PC-9 (cell line): Measurements from ENCODE around the gene C2orf68.

Experiments used
- EZH2 ChIP-seq: fragments of 200-600 bp; sonication (generic); IDR thresholded peaks from 2 replicates; pipeline ENCODE4 v1.8.0; 2017; ENCODE audit warnings: antibody characterized with exemption, low read depth
- TF ChIP-seq, protein P1 (sequence below): fragments of 200-600 bp; sonication (generic); conservative IDR thresholded peaks from 2 replicates; pipeline ENCODE4 v1.6.1; 2017; ENCODE audit warnings: mixed run types, antibody characterized with exemption, mild to moderate bottlenecking, moderate library complexity

DNA sequence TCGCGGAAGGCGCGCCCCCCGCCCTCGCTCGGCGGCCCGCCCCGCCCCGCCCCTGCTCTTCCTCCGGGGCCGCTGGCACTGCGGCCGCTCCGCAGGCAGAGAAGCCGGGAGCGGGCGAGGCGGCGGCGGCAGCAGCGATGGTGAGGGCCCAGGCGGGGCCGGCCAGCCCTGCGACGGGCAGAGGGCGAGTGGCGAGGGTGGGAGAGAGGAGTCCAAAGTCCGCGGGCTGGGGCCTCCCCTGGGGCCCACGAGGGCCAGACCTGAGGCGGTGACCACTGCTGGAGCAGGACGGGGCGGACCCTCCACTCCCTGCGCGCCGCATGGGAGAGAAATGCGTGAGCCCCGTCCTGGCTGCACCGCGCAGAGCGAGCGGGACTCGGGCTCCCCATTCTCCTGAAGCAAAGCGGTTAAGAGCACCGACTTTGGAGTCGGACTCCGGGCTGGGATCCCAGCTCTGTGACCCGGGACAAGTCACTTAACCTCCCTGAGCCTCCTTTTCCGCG lies 27.5 kb downstream of the C2orf68 start, which contains the start of gene VAMP5:
- TF ChIP-seq, protein P1, sequence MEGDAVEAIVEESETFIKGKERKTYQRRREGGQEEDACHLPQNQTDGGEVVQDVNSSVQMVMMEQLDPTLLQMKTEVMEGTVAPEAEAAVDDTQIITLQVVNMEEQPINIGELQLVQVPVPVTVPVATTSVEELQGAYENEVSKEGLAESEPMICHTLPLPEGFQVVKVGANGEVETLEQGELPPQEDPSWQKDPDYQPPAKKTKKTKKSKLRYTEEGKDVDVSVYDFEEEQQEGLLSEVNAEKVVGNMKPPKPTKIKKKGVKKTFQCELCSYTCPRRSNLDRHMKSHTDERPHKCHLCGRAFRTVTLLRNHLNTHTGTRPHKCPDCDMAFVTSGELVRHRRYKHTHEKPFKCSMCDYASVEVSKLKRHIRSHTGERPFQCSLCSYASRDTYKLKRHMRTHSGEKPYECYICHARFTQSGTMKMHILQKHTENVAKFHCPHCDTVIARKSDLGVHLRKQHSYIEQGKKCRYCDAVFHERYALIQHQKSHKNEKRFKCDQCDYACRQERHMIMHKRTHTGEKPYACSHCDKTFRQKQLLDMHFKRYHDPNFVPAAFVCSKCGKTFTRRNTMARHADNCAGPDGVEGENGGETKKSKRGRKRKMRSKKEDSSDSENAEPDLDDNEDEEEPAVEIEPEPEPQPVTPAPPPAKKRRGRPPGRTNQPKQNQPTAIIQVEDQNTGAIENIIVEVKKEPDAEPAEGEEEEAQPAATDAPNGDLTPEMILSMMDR: no peak
- TF ChIP-seq EZH2: no peak
